Measurements from ENCODE around the gene PGAP2.
"Not testable (repeated sequence)": the region's sequence is repeated elsewhere in the genome, so short reads cannot be mapped to it uniquely, and the experiment has no call there.

The PGAP2 gene

DNA sequence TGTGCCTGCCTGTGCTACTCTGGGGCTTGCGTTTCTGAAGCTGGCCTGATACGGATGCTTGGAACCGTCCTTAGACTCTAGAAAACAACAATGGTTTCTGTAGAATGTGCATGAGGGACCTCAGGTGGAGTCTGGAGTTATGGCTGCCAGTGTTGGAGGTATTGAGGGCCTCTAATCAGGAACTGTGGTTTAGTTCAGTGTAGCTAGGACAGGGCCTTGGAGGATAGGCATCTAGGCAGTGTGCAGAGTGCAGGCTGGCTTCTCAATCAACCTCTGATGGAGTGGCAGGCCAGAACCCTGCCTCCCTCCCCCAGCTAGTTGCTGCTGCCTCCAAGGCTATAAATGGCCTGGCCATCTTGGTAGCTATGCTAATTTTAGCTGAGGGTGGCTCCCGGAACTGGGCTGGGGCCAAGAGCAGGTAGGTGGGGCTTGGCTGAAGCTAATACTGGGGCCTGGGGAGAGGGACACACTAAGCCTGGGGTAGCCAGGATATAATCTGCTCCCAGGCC, 51.1 kb downstream of the PGAP2 start:
- no peak for DNase-seq

GRCh38 chr11:3860375-3860774, 52.0 kb downstream of the PGAP2 start:
- no peak for DNase-seq

GRCh38 chr11:3860898-3861393, 52.6 kb downstream of the PGAP2 start:
- DNase-seq, result not testable (repeated sequence)

DNA sequence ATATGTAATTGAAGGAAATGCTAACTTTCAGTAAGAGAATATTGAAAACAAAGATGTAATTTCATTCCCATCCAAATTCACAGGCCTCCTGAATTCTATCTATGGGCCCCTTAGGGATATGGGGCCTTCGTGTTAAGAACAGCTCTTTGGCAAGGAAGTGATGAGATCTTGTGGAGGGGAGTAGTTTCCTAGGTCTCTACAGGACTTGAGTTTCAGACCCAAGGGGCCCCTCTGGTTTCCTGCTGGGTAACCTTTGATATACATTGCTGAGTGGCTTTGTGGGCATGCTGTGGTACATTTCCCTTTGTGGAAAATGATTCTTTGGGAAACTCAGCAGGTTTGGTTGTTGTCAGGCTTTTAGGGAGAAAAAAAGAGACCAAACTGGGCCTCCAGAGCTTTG, 53.3 kb downstream of the PGAP2 start:
- DNase-seq, result no peak

- DNase-seq, result no peak
Measured at GRCh38 chr11:3865388-3866193, 57.2 kb downstream of the PGAP2 start.

GRCh38 chr11:3866206-3866605, 57.8 kb downstream of the PGAP2 start:
- DNase-seq, result no peak

DNA sequence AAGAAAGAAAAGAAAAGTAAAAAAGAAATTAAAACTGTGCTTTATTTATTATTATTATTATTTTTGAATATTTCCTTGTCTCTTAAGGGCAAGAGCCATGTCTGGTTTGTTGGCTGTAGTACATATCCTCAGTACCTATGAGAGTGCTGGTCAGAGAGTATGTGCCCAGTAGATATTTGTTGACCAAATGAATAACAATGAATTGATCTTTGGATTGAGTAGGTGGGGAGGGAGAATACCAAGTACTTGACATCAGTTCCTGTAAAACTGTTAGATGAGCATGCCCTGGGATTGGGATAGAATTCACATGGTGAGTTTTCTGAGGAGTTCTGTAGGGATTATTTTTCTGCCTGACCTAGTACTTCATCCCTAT, 58.5 kb downstream of the PGAP2 start:
- no peak for DNase-seq

DNA sequence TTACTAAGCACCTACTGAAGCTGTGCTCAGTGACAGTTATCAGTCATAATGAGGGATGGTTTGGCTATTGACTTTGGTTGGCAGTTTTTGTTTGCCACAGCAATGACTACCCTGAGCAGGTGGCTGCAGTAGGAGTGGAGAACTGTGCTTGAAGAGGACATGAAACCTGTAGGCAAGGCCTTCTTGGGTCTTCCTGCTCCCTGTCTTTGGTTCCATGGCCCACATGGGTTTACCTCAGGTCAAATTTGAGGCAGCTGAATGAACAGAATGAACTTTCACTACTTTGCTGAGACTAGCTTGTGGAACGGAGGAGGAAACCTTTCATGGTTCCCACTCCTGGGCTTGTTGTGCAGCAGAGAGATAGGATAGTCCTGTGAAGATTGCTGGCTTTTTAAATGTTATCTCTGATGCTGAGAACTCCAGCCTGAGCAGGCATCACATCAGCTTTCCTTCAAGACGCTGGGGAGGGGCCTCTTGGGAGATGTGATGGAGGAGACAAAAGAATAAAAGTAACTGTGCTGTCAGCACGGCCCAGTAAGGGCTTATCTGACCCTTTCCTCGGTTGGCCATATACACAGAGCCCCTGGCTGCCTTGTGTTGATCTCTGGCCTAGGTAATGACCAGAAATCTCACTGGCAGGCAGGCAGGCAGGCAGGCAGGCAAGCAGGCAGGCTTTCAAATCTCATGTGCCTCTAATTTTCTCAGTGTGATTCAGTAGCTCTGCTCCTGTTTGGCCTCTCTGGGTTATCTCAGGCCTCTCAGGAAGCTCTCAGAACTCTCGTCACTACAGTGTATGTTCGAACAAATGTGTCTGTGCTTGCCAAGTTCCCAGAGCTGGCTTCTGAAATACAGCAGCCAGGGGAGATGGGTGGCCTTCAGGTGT, 59.1 kb downstream of the PGAP2 start:
- no peak for DNase-seq

- DNase-seq, result no peak
Measured at GRCh38 chr11:3873712-3874349, 65.5 kb downstream of the PGAP2 start.
